GM12878 (cell line): Measurements from ENCODE around the gene SATB2. TPM values are rescaled to one million over a fixed set of nuclear protein-coding genes. Genes with fewer than 3 reads are reported as not detected.

Experiments used
- ATAC-seq: fragments of 200-7000 bp; cut with Tn5 transposase; 3 replicates; pipeline ENCODE4 v1.9.1; 2020; ENCODE audit warnings: mild to moderate bottlenecking, moderate library complexity
- BruUV-seq: library from RNA; stranded (reverse); fragments of 400-500 nt; replicated peaks from 2 replicates; lab custom pipeline; 2021; lab: Mats Ljungman, UMichigan
- CTCF ChIA-PET: fragments of 300-600 bp; sonication (Branson Sonifier 250); formaldehyde crosslinking; extraction: SDS; loops from one replicate; lab custom pipeline; 2021; ENCODE audit warnings: inconsistent platforms; lab: Yijun Ruan, JAX
- POLR2A ChIA-PET: fragments of 350-600 bp; formaldehyde crosslinking; extraction: SDS; loops from one replicate; lab custom pipeline; 2021; ENCODE audit warnings: inconsistent platforms; lab: Charles Lee
- RAD21 ChIA-PET: fragments of 300-600 bp; sonication (Branson Sonifier 250); formaldehyde crosslinking; loops from one replicate; lab custom pipeline; 2023; ENCODE audit warnings: antibody characterized with exemption; ENCODE audit not compliant: unreplicated experiment; lab: Charles Lee
- SMC1A ChIA-PET: fragments of 300-600 bp; sonication (Branson Sonifier 250); formaldehyde crosslinking; loops from one replicate; lab custom pipeline; 2023; ENCODE audit not compliant: unreplicated experiment, uncharacterized antibody; lab: Charles Lee
- DNase-seq: peaks from one replicate; pipeline ENCODE4 v3.0.0-alpha.2; 2011; ENCODE audit warnings: low read depth, low spot score
- FAIRE-seq: peaks from 3 replicates; lab custom pipeline; 2011; peaks lifted over from hg19 to GRCh38; lab: Jason Lieb, UNC
- H2AFZ ChIP-seq: 2 replicates; pipeline ENCODE4 v1.6.0; 2011; ENCODE audit warnings: low read depth, low read length, control low read depth; ENCODE audit not compliant: control insufficient read depth
- H3K27ac ChIP-seq: 2 replicates; pipeline ENCODE4 v1.5.1; 2011; ENCODE audit warnings: control low read depth; ENCODE audit not compliant: control insufficient read depth, insufficient read depth
- H3K27me3 ChIP-seq, 2 experiments: replicated peaks in 1 of 2; 2 replicates each; pipeline versions ENCODE4 v1.6.0 to v1.6.1; 2011; ENCODE audit warnings: low read length in 1 of 2; ENCODE audit not compliant: control insufficient read depth in 2 of 2, insufficient read depth in 2 of 2
- H3K36me3 ChIP-seq, 2 experiments: 2 replicates each; pipeline ENCODE4 v1.5.1; 2011; ENCODE audit warnings: low read length in 1 of 2; ENCODE audit not compliant: control insufficient read depth in 2 of 2, insufficient read depth in 2 of 2
- H3K4me1 ChIP-seq: 2 replicates; pipeline ENCODE4 v1.6.1; 2011; ENCODE audit warnings: mild to moderate bottlenecking, low read length, moderate library complexity, mixed read lengths; ENCODE audit not compliant: control insufficient read depth, insufficient read depth
- H3K4me2 ChIP-seq: 2 replicates; pipeline ENCODE4 v1.6.0; 2011; ENCODE audit warnings: control low read depth; ENCODE audit not compliant: control insufficient read depth, insufficient read depth
- H3K4me3 ChIP-seq: fragments of 200-600 bp; sonication (generic); 2 replicates; pipeline ENCODE4 v1.5.1; 2016
- H3K79me2 ChIP-seq: 2 replicates; pipeline ENCODE4 v1.6.0; 2011; ENCODE audit warnings: low read length; ENCODE audit not compliant: control insufficient read depth, insufficient read depth
- H3K9ac ChIP-seq: 2 replicates; pipeline ENCODE4 v1.8.0; 2011; ENCODE audit warnings: low read length, control low read depth, mixed read lengths; ENCODE audit not compliant: control insufficient read depth, insufficient read depth
- H3K9me3 ChIP-seq: replicated peaks from 3 replicates; pipeline ENCODE4 v1.5.1; 2011; ENCODE audit warnings: mild to moderate bottlenecking, low read length; ENCODE audit not compliant: control insufficient read depth, insufficient read depth
- H4K20me1 ChIP-seq: 2 replicates; pipeline ENCODE4 v1.6.0; 2011; ENCODE audit not compliant: control insufficient read depth, insufficient read depth
- CREM ChIP-seq: IDR thresholded peaks from 2 replicates; pipeline ENCODE4 v1.6.1; 2014; ENCODE audit warnings: antibody characterized with exemption, low read depth
- EED ChIP-seq: sonication (generic); IDR thresholded peaks from 2 replicates; pipeline ENCODE4 v1.6.1; 2016; ENCODE audit warnings: antibody characterized with exemption, low read depth
- MXI1 ChIP-seq: fragments of 150-350 bp; IDR thresholded peaks from 2 replicates; pipeline ENCODE4 v1.6.1; 2011; ENCODE audit warnings: low read depth, mild to moderate bottlenecking, inconsistent platforms, low read length, improper control_type of control experiment
- SUZ12 ChIP-seq: fragments of 200-600 bp; sonication (generic); IDR thresholded peaks from one replicate; pipeline ENCODE4 v1.6.1; 2018; ENCODE audit warnings: antibody characterized with exemption, mild to moderate bottlenecking; ENCODE audit not compliant: unreplicated experiment
- WGBS: methylation state at CpG from one replicate; pipeline ENCODE4 v1.1.6; 2016; ENCODE audit warnings: low lambda C conversion rate; ENCODE audit not compliant: insufficient replicate concordance, insufficient coverage; ENCODE audit errors: missing lambda C conversion rate; 5-methylcytosine and 5-hydroxymethylcytosine counted together
- in situ Hi-C: fragments of 300-500 bp; cut with MboI; formaldehyde crosslinking; loops from 9 replicates; pipeline ENCODE4 v1.14.3; 2018; ENCODE audit warnings: mixed read lengths
- intact Hi-C: fragments of 100-400 bp; cut with micrococcal nuclease; formaldehyde crosslinking; loops from one replicate; pipeline ENCODE4 v1.14.2; 2022; ENCODE audit not compliant: unreplicated experiment
- polyA plus RNA-seq, 11 experiments: library from polyadenylated mRNA; depleted of rRNA in 4 of 11; unstranded in 6 of 11; stranded (reverse) in 5 of 11; fragments of >200 nt; fragmentation: Nextera tagmentation in 4 of 11; fragmentation: Illumina TruSeq in 1 of 11; extraction: Ambion mirVana in 4 of 11; extraction: Trizol in 1 of 11; gene quantifications; 1 replicate in 1 of 11; 2 replicates in 10 of 11; pipeline versions ENCODE4 v1.2.1 to v1.2.3, GENCODE V29; 2011 to 2016; ENCODE audit warnings: inconsistent platforms in 2 of 11, missing spikeins in 2 of 11, low read depth in 1 of 11
- total RNA-seq, 4 experiments: library from RNA; depleted of rRNA in 3 of 4; stranded (reverse); fragments of >200 nt in 3 of 4; fragmentation: Illumina TruSeq in 1 of 4; extraction: Trizol in 1 of 4; gene quantifications; 2 replicates each; pipeline versions ENCODE4 v1.2.1 to v1.2.3, GENCODE V29; 2013 to 2021

The SATB2 gene
- total and polyA plus RNA-seq, 10 of the 15 experiments (the other 5 are each of a cell fraction or from before 2014, with no cell fraction given), result 0.03 to 0.56 (median 0.08) TPM; not detected in 3

- in situ Hi-C loops (no loop called here), intact Hi-C loops (no loop called here)
- Histone ChIP-seq H3K9ac (no peak overlapping the region), H3K79me2 (no peaks in the 10 kb centered on the region), H2AFZ (no peak overlapping the region), H3K27me3 (peaks cover 16 to 35% of the 10 kb centered on the region in 2 experiments), H3K9me3 (no peaks in the 10 kb centered on the region; the same call in 2 of the 3 replicates), H4K20me1 (no peaks in the 10 kb centered on the region; the same call in 1 of the 2 replicates), H3K4me2 (no peak overlapping the region), H3K36me3 (no peaks in the 10 kb centered on the region), H3K4me3 (no peak overlapping the region), H3K27ac (no peak overlapping the region), H3K4me1 (no peaks in the 10 kb centered on the region)
- FAIRE-seq (no peak), DNase-seq (no peak), ATAC-seq (no peak)
- 35% methylated on average over 55 of the region's 55 CpGs for WGBS
- BruUV-seq, result no TSS peak
- ChIA-PET SMC1A (interaction anchor here (0.7 to 1.0 kb wide), 3 partner anchors 19 to 1151 kb away, joined by 3 read pairs; no protein-coding TSS in a partner anchor), RAD21 (no interaction called here), CTCF (interaction anchor here (0.7 to 1.2 kb wide), 3 partner anchors 43 to 1097 kb away, joined by 3 read pairs; no protein-coding TSS in a partner anchor), POLR2A (no interaction called here)
- no peak for TF ChIP-seq EED
- no peak for TF ChIP-seq CREM
- TF ChIP-seq SUZ12, result peak; percentile 65
- TF ChIP-seq MXI1, result no peak
- TF ChIP-seq, all 136 proteins: peak for 1
Observed at GRCh38 chr2:199468561-199469513, 11.1 kb upstream of the SATB2 start.
